HepG2 (cell line): ENCODE results near the gene CCDC57. TPM values are rescaled to one million over a fixed set of nuclear protein-coding genes. Genes with fewer than 3 reads are reported as not detected.

Source experiments
- CHCHD3 ChIP-seq: sonication (generic); formaldehyde crosslinking; IDR thresholded peaks from 2 replicates; pipeline ENCODE4 v1.8.0; 2022; ENCODE audit warnings: mild to moderate bottlenecking, missing genetic modification reagents, moderate library complexity
- FLYWCH1 ChIP-seq: sonication (generic); formaldehyde crosslinking; IDR thresholded peaks from 2 replicates; pipeline ENCODE4 v1.8.1; 2023; ENCODE audit warnings: mild to moderate bottlenecking, missing genetic modification reagents
- GZF1 ChIP-seq: sonication (generic); formaldehyde crosslinking; IDR thresholded peaks from 2 replicates; pipeline ENCODE4 v1.5.1; 2020; ENCODE audit warnings: mild to moderate bottlenecking, missing genetic modification reagents
- HBP1 ChIP-seq: IDR thresholded peaks from 2 replicates; pipeline ENCODE4 v1.6.1; 2016; ENCODE audit warnings: low read depth, control low read depth
- HDAC1 ChIP-seq: sonication (generic); formaldehyde crosslinking; IDR thresholded peaks from 2 replicates; pipeline ENCODE4 v1.5.1; 2020; ENCODE audit warnings: mild to moderate bottlenecking, missing genetic modification reagents
- POLR2A ChIP-seq, 2 experiments: IDR thresholded peaks; 2 replicates each; pipeline ENCODE4 v1.6.1; 2011; ENCODE audit warnings: low read depth in 2 of 2, low read length in 2 of 2, mild to moderate bottlenecking in 1 of 2, moderate library complexity in 1 of 2; ENCODE audit not compliant: insufficient read depth in 1 of 2
- SRSF4 ChIP-seq: fragments of 200-400 bp; formaldehyde crosslinking; IDR thresholded peaks from one replicate; pipeline ENCODE4 v1.6.1; 2018; ENCODE audit warnings: mild to moderate bottlenecking, low read depth, low read length, moderate library complexity; ENCODE audit not compliant: poor library complexity, severe bottlenecking
- TFDP2 ChIP-seq: sonication (generic); formaldehyde crosslinking; IDR thresholded peaks from 2 replicates; pipeline ENCODE4 v1.4.0; 2020; ENCODE audit warnings: missing genetic modification reagents
- TOPORS ChIP-seq: sonication (generic); formaldehyde crosslinking; IDR thresholded peaks from 2 replicates; pipeline ENCODE4 v1.8.0; 2023; ENCODE audit warnings: mild to moderate bottlenecking, missing genetic modification reagents
- TRIM22 ChIP-seq: fragments of 450-650 bp; IDR thresholded peaks from 2 replicates; pipeline ENCODE4 v1.6.1; 2017
- ZNF547 ChIP-seq: sonication (generic); formaldehyde crosslinking; IDR thresholded peaks from 2 replicates; pipeline ENCODE4 v1.5.1; 2020; ENCODE audit warnings: mild to moderate bottlenecking, missing genetic modification reagents
- ZNF563 ChIP-seq: sonication (generic); formaldehyde crosslinking; IDR thresholded peaks from 2 replicates; pipeline ENCODE4 v1.8.0; 2022; ENCODE audit warnings: mild to moderate bottlenecking, moderate library complexity, missing genetic modification reagents
- polyA plus RNA-seq, 8 experiments: library from polyadenylated mRNA; depleted of rRNA in 3 of 8; stranded (reverse) in 7 of 8; unstranded in 1 of 8; fragments of >200 nt; fragmentation: Illumina TruSeq in 4 of 8; extraction: Trizol in 4 of 8; gene quantifications; 2 replicates each; pipeline versions ENCODE4 v1.2.1 to v1.2.3, GENCODE V29; 2011 to 2016; ENCODE audit warnings: low read depth in 4 of 8, missing spikeins in 1 of 8, mixed read lengths in 1 of 8; ENCODE audit not compliant: insufficient read depth in 1 of 8
- total RNA-seq, 5 experiments: library from RNA; depleted of rRNA; stranded (reverse); fragments of >200 nt; fragmentation: Illumina TruSeq; extraction: Trizol; gene quantifications; 2 replicates each; pipeline ENCODE4 v1.2.3, GENCODE V29; 2016; ENCODE audit warnings: low read depth in 1 of 5
- TF ChIP-seq, protein P1 (sequence below): sonication (generic); formaldehyde crosslinking; IDR thresholded peaks from 2 replicates; pipeline ENCODE4 v1.9.0; 2021; ENCODE audit warnings: missing genetic modification reagents, borderline replicate concordance
- TF ChIP-seq, protein P2 (sequence below): sonication (generic); formaldehyde crosslinking; IDR thresholded peaks from 2 replicates; pipeline ENCODE4 v1.8.1; 2023; ENCODE audit warnings: mild to moderate bottlenecking, inconsistent platforms, moderate library complexity, missing genetic modification reagents, borderline replicate concordance
- TF ChIP-seq, protein P3 (sequence below): sonication (generic); formaldehyde crosslinking; IDR thresholded peaks from 2 replicates; pipeline ENCODE4 v1.8.0; 2022; ENCODE audit warnings: mild to moderate bottlenecking, missing genetic modification reagents; ENCODE audit not compliant: insufficient replicate concordance
- TF ChIP-seq, protein P4 (sequence below): sonication (generic); formaldehyde crosslinking; IDR thresholded peaks from 2 replicates; pipeline ENCODE4 v1.5.0; 2020; ENCODE audit warnings: missing genetic modification reagents

CCDC57 gene
- total and polyA plus RNA-seq, 2 of the 13 experiments (the other 11 are each of a cell fraction or from before 2014, with no cell fraction given): 59.3 to 59.9 TPM

- TF ChIP-seq TFDP2 (CRISPR knock-in tag) (no peak), ZNF547 (CRISPR knock-in tag) (no peak), HBP1 (CRISPR knock-in tag) (no peak), CHCHD3 (CRISPR knock-in tag) (0 out of 2 replicates have a peak, but pooled peaks have one; percentile 38), ZNF563 (CRISPR knock-in tag) (no peak; the same call in 1 of the 2 replicates), FLYWCH1 (CRISPR knock-in tag) (no peak), POLR2A (IDR thresholded peaks at IDR 0.05; ENCODE audit: insufficient read depth in 1 of 2, low read depth in 2 of 2, low read length in 2 of 2) (peak in 1 of 2 experiments; percentile 25; a peak in 1 of 4 replicates), SRSF4 (no peak), TOPORS (CRISPR knock-in tag) (peak; percentile 75; the same call in 1 of the 2 replicates), GZF1 (no peak), TRIM22 (no peak), HDAC1 (CRISPR knock-in tag) (no peak; the same call in none of the 2 replicates)
- TF ChIP-seq, protein P1, sequence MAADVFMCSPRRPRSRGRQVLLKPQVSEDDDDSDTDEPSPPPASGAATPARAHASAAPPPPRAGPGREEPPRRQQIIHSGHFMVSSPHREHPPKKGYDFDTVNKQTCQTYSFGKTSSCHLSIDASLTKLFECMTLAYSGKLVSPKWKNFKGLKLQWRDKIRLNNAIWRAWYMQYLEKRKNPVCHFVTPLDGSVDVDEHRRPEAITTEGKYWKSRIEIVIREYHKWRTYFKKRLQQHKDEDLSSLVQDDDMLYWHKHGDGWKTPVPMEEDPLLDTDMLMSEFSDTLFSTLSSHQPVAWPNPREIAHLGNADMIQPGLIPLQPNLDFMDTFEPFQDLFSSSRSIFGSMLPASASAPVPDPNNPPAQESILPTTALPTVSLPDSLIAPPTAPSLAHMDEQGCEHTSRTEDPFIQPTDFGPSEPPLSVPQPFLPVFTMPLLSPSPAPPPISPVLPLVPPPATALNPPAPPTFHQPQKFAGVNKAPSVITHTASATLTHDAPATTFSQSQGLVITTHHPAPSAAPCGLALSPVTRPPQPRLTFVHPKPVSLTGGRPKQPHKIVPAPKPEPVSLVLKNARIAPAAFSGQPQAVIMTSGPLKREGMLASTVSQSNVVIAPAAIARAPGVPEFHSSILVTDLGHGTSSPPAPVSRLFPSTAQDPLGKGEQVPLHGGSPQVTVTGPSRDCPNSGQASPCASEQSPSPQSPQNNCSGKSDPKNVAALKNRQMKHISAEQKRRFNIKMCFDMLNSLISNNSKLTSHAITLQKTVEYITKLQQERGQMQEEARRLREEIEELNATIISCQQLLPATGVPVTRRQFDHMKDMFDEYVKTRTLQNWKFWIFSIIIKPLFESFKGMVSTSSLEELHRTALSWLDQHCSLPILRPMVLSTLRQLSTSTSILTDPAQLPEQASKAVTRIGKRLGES (CRISPR knock-in tag): no peak
- TF ChIP-seq, protein P2, sequence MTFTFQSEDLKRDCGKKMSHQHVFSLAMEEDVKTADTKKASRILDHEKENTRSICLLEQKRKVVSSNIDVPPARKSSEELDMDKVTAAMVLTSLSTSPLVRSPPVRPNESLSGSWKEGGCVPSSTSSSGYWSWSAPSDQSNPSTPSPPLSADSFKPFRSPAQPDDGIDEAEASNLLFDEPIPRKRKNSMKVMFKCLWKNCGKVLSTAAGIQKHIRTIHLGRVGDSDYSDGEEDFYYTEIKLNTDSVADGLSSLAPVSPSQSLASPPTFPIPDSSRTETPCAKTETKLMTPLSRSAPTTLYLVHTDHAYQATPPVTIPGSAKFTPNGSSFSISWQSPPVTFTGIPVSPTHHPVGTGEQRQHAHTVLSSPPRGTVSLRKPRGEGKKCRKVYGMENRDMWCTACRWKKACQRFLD (CRISPR knock-in tag): no peak; the same call in 1 of the 2 replicates
- TF ChIP-seq, protein P3, sequence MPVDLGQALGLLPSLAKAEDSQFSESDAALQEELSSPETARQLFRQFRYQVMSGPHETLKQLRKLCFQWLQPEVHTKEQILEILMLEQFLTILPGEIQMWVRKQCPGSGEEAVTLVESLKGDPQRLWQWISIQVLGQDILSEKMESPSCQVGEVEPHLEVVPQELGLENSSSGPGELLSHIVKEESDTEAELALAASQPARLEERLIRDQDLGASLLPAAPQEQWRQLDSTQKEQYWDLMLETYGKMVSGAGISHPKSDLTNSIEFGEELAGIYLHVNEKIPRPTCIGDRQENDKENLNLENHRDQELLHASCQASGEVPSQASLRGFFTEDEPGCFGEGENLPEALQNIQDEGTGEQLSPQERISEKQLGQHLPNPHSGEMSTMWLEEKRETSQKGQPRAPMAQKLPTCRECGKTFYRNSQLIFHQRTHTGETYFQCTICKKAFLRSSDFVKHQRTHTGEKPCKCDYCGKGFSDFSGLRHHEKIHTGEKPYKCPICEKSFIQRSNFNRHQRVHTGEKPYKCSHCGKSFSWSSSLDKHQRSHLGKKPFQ (CRISPR knock-in tag): no peak
- TF ChIP-seq, protein P4, sequence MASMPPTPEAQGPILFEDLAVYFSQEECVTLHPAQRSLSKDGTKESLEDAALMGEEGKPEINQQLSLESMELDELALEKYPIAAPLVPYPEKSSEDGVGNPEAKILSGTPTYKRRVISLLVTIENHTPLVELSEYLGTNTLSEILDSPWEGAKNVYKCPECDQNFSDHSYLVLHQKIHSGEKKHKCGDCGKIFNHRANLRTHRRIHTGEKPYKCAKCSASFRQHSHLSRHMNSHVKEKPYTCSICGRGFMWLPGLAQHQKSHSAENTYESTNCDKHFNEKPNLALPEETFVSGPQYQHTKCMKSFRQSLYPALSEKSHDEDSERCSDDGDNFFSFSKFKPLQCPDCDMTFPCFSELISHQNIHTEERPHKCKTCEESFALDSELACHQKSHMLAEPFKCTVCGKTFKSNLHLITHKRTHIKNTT: 0 out of 2 replicates have a peak, but pooled peaks have one; percentile 21
Measured at GRCh38 chr17:82095777-82096708, 116.6 kb downstream of the CCDC57 start (continued).
